Measurements from ENCODE around the gene TERT.
"Not testable (repeated sequence)": the region's sequence is repeated elsewhere in the genome, so short reads cannot be mapped to it uniquely, and the experiment has no call there.

The TERT gene

DNA sequence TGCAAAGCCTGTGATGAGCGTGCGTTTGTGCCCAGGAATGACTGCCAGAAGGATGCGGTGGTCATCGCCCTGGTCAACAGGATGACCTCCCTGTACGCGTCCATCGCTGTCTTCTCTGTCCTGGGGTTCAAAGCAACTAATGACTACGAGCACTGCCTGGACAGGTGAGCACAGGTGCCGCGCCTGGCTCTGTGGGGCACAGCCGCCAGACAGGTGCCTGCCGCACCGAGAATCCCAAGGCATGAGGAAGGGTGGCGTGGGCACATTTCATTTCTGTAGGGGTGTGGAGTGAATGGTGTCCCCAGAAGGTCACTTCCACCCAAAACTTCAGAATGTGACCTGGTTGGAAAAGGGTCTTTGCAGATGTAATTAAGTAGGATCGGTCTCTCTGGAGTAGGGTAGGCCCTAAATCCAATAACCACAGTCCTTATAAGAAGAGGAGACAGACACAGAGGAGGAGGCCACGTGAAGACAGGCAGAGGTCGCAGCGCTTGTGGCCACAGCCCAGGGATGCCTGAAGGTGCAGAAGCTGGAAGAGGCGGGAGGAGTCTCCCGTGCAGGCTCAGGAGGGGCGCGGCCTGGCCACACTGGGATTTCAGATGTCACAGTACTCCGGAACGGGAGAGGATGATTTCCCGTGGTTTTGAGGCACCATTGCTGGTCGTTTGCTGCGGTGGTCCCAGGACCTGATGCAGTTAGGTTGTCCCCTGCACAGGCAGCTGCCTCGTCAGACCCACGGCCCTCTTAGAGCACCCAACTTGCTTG, 54.2 kb downstream of the TERT start:
- no peak for DNase-seq (ENCODE audit: low spot score)

DNA sequence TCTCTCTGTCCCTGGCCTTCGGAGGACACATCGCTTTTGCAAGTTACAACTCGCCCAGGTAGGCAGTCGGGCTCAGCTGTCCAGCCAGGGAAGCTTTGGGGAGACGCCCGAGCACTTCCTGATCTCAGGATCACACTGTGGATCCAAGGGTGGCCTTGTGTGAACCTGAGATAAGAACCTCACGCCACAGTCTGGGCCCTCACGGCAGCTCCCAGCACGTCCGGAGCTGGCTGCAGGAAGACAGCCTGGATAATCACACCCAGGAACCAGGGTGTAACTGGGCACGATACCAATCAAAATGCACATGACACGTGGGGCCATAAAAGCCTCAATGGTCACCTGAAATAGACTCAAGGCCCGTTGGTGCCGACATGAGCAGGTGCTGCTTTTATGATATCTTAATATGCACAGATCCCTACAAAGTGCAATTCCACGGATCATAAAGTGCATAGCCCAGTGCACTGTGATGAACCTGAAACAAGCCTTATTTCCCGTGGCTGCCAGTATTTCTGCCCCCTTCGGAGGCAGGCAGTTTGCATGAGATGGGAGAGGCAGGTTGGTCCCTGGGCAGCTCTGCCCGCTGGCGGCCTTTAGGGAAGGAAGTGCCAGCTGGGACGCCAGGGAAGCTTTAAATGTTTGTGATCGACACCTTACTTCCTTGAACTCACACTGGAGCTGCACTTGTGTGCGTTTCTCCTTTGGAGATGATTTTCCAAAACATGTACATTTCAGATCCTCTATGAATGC, 55.2 kb downstream of the TERT start:
- DNase-seq (ENCODE audit: low spot score), result no peak

DNA sequence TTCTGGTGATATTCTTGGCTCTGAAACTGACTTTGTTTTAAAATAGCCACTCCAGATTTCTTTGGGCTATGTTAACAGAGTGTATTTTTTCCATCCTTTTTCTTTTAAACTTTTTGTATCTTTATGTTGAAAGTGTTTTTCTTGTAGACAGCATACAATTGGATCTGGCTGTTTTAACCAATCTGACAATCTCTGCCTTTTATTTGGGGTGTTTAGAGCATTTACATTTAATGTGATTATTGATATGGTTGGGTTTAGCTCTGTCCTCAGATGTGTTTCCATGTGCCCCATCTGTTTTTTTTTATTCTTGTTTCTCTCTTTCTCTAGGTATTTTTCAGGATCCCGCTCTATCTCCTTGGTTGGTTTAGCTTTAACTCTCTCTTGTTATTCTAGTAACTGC, 59.0 kb downstream of the TERT start:
- no peak for DNase-seq (ENCODE audit: low spot score)

DNA sequence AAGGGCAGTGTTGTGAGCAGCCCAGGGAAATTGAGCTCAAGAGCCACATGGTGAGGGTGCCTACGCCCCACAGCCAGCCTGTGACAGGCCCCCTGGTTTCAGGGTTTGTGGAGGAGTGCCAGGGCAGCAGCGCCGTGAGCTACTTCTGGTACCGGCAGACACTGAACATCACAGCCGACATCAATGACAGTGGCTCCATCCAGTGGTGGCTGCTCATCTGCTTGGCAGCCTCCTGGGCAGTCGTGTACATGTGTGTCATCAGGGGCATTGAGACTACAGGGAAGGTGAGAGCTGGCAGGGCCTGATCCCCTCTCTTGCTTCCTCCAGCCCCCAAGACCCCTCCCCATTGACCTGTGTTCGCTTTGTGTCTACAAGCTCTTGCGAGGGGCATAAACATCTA, 59.5 kb downstream of the TERT start:
- no peak for DNase-seq (ENCODE audit: low spot score)

DNA sequence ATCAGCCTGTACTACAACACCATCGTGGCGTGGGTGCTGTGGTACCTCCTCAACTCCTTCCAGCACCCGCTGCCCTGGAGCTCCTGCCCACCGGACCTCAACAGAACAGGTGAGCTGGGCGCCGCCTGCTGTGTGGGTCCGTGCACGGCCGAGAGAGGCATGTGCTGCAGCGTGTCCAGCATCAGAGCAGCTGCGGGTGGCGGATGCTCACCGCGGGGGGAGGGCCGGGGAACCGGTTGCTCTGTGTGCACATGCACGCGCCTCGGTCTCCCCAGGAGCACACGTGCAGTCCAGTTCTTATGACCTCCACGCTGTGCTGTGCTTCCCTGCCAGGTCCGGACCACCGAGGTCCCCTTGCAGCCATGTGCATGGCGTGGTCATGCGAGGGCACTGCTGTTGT, 62.1 kb downstream of the TERT start:
- DNase-seq (ENCODE audit: low spot score), result no peak

DNA sequence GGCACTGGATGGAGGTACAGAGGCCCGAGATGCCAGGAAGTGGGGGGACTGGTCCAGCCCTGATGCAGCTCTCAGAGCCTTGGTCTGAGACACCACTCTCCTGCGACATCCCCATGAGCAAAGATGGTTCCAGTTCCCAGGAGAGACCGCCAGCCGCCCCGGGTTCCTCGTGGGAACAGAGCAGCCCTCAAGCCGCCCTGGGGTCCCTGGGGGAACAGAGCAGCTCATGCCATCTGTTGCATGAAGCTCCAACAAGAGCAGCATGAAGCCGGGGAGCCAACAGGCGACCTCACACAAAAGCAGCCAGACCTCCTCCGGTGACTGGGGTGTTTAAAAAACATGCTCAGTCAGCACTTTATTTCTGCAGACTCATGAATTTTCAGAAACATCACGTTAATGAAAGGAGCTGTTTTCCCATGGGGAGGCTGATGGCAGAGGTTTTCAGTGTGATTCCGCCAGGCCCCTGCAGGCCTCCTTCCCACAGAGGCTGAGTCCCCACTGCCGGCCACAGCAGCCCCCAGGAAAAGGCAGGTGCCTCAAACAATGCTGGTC, 63.4 kb downstream of the TERT start:
- DNase-seq (ENCODE audit: low spot score), result no peak

DNA sequence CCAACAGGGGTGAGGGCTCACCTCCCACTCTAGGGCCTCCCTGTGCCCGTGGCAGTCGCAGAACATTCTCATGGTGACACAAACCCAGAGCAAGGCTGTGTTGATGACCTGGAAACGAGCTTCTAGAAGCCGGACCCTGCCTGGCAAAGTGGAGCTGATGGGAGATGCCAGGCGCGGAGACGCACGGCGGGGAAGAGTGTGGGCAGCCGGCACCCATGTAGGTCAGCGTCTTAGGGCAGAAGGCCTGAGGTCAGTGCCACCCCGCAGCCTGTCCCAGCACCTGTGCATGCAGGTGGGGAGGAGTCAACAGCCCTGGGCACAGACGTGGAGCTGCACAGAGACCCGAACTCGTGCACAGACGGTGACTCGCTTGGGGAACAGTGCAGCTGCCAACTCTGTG, 64.3 kb downstream of the TERT start:
- no peak for DNase-seq (ENCODE audit: low spot score)

DNA sequence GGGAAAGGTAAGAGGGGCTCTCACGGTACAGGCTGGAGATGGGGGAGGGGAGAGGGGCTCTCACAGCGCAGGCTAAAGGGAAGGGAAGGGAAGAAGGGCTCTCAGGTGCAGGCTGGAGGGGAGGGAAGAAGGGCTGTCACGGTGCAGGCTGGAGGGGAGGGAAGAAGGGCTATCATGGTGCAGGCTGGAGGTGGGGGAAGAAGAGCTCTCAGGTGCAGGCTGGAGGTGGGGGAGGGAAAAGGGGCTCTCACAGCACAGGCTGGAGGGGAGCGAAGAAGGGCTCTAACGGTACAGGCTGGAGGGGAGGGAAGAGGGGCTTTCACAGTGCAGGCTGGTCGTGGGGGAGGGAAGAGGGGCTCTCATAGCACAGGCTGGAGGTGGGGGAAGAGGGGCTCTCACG, 65.0 kb downstream of the TERT start:
- no peak for DNase-seq (ENCODE audit: low spot score)

DNA sequence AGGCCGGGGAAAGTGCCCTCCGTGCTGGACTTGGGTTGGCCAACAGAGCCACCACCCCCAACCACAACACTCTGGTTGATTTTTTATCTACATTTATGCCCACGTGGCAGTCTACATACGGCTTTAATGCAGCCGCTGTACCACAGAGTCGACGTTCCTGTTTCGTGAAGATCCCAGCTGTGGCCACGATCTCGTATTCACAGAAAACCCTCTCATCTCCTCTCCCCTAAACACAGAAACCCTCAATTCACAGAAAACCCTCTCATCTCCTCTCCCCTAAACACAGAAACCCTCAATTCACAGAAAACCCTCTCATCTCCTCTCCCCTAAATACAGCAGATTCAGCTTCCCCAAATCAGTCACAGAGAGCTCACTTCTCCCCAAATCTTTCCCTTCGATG, 65.8 kb downstream of the TERT start:
- not testable (repeated sequence) for DNase-seq (ENCODE audit: low spot score)

DNA sequence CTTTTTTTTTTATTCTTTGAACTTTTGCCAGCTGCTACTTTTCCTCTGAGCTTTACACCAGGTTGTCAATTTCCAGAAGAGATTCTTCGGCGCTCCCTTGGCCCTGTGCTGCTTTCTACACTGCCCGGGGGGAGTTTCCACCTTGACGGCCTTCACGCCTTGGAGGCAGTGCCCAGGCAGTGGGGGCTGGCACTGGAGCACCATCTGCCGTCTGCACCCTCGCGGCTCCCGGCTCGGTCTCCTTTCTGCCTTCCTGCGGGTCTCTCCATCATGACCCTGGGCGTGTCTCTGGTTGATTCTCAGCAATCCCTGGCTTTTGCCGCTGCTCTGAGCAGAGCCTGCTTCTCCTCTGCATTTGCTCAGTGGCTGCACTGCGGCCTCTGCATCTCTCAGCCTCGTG, 66.7 kb downstream of the TERT start:
- DNase-seq (ENCODE audit: low spot score), result no peak

DNA sequence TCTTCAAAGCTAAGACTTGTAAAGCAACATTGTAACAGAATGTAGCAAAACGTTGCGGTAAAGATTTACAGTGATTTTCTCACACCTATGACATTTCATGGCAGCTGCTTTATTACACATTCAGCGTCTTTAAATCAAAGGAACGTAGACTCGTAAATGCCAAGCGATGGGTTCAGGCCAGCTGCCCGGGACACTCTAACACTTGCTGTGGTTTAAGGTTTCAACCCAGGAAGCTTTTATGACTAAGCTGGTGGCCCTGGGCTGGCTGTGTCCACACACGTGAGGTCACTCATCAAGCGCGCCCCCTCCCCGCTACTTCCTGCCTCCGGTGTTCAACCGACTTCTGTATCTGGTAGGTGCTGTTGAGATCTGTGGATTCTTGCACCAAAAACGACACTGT, 67.2 kb downstream of the TERT start:
- no peak for DNase-seq (ENCODE audit: low spot score)

DNA sequence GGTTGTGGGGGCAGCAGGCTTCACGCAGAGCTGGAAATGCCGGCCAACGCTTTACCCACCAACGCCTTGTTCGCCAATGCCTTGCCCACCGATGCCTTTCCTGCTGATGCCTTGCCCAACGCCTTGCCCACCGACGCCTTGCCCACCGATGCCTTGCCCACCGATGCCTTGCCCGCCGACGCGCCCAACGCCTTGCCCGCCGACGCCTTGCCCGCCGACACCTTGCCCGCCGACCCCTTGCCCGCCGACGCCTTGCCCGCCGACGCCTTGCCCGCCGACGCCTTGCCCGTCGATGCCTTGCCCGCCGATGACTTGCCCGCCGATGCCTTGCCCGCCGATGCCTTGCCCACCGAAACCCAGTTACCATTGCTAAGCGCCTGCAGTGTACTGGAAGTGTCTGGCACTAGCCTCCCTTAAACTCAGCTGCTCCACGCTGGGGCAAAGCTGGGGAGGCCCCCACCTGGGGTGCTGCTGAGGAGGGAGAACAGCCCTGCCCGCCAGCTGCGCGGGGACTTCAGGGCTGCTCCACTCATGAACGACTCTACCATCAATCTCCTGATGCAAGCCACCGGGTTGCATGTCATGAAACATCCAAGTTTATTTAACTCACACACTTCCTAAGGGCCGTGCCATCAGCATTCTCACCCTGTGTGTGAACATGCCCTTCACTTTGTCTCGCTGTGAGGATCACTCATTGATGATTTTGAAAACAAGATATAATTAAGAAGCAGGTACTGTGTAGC, 67.9 kb downstream of the TERT start:
- no peak for DNase-seq (ENCODE audit: low spot score)

DNA sequence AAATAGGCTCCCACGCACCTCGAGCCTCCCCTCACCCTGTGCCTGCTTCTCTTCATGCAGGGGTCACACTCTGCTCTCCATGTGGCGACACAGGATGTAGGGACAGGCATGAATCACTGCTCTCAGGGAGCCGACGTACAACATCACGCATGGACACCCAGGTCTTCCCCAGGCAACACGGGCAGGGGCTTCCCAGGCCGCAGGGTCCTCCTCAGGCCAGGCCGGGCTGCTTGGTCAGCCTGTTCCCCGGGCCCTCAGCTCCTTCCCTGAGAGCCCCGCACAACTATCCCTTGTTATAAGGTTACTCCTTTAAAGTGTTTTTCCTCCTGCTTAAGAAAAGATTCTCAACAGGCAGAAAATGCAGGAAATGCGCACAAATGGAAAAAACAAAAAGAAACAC, 68.6 kb downstream of the TERT start:
- no peak for DNase-seq (ENCODE audit: low spot score)

DNA sequence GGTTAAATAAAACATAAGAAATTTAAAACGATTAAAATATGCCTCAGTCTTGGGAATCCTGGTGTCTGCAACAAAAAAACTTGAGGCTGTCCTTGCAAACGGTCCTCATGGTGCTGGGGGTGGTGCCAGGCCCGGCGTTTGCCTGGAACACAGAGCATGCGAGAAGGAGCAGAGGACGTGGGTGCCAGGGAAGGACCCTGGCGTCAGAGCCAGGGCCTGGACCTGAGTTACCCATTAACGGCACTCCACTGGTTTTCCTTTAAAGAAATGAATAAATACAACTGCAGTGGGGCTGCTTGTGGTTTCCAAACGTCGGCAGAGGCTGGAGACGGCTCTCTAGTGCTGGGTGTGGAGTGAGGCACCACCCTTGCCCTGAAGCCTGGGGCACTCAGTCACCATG, 69.8 kb downstream of the TERT start, which contains the start of gene SLC6A18:
TSS of gene SLC6A18 (plus strand) at position 301 of the 400 bp plus-strand sequence. CDS start at position 398, 97 bp downstream.
- no peak for DNase-seq (ENCODE audit: low spot score)

DNA sequence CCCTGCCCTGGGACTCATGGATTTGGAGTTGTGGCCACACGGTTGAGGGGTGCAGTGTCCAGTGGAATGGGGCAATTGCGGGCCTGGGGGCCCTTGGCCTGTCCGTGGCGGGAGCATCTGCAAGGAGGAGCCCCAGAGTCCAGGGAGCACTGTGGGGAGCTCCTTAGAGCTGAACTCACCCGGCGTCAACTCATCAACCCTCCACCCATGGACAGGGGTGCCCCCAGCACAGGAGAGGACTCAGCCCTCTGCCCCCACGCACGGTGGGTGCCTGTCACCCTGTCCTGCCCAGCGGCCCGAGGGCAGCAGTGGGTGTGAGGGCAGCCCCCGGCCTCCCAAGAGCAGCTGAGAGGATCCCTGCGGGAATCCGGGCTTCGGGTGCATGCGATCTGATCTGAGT, 70.2 kb downstream of the TERT start:
- no peak for DNase-seq (ENCODE audit: low spot score)

DNA sequence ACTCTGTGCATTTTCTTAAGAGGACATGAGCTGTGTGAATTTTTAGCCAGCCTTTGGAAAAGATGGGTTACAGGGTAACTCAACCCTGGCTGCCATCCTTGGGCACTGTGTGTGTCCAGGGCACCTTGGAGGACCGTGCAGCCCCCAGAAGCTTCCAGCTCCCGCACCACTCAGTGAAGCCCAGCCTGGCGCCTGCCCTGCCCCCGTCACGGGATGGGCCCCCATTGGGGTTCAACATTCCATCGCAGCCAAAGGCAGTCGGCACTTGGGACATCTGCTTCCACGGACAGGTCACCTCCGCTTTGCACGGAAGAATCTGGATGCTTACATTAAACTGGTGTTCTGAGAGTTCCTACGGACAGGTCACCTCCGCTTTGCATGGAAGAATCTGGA, 71.6 kb downstream of the TERT start:
- no peak for DNase-seq (ENCODE audit: low spot score)

DNA sequence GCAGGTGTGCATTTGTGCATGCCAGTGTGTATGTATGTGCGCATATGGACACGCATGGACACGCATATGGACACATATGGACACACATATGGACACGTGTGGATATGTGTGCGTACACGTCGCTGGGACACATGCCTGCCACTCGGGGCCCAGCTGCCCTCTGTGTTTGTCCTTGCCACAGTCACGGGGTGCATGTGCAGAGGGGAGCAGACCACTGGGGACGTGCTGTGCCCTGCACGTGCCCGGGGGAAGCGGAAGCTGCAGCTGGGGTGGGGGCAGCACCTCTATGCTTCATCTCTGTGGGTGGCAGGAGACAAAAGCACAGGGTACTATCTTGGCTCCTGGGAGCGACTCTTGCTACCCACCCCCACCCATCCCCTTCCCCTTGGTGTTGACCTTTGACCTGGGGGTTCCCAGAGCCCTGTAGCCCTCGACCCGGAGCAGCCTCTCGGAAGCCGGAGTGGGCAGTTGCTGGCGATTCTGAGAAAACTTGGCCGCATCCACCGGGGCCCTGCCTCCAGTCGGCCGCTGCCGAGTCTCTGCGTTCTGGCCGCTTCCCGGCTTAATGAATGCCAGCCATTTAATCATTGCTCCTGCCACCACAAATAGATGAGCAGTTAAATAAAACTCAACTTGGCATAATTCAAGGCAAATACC, 72.1 kb downstream of the TERT start:
- no peak for DNase-seq (ENCODE audit: low spot score)

DNA sequence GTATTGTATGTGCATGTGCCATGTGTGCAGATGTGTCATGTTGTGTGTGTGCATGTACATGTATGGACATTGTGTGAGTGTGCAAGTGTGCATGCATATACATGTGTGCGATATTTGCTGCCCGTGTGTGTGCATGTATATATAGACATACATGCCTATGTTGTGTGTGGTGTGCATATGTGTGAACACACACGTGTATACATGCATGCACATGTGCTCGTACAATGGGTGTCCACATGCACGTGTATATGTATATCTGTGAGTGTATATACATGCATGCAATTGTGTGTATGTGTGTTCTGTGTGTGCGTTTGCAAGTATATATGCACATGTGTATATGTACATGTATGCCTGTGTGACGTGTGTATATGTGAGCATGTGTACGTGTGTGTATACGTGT, 72.7 kb downstream of the TERT start:
- DNase-seq (ENCODE audit: low spot score), result no peak

DNA sequence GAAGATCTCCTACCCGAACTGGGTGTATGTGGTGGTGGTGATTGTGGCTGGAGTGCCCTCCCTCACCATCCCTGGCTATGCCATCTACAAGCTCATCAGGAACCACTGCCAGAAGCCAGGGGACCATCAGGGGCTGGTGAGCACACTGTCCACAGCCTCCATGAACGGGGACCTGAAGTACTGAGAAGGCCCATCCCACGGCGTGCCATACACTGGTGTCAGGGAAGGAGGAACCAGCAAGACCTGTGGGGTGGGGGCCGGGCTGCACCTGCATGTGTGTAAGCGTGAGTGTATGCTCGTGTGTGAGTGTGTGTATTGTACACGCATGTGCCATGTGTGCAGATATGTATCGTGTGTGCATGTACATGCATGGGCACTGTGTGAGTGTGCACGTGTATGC, 73.1 kb downstream of the TERT start:
- DNase-seq (ENCODE audit: low spot score), result no peak

DNA sequence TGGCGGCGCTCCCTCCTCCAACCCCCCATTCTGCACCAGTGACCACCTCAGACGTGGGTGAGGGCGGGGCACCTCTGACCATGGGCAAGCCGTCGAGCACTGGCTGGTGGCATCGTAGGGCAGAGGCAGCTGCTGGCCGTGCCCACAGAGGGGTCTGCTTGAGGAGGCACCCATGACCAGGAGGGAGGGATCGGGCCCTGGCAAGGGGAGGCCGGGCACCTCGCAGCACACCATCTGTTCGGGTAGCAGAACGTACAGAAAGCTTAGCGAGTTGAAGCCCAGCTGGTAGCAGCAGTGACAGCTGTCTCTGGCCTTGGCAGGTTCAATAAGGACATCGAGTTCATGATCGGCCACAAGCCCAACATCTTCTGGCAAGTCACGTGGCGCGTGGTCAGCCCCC, 74.0 kb downstream of the TERT start:
- no peak for DNase-seq (ENCODE audit: low spot score)

DNA sequence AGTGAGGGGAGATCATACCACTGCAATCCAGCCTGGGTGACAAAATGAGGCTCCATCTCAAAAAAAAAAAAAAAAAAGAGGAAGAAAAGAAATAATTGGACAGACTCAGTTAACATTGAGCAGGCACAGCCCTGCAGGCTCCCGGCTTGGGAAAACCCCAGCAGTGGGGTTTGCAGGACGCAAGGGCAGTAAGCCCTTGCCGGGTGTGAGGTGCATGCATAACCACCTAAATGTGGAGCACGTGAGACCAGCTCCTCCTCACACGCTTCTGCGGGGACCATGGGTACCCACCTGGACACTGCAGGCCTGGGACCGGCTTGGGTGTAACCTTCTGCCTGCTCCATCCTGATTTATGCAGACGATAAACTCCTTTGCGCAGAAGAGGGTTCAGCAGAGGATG, 74.5 kb downstream of the TERT start:
- DNase-seq (ENCODE audit: low spot score), result no peak

DNA sequence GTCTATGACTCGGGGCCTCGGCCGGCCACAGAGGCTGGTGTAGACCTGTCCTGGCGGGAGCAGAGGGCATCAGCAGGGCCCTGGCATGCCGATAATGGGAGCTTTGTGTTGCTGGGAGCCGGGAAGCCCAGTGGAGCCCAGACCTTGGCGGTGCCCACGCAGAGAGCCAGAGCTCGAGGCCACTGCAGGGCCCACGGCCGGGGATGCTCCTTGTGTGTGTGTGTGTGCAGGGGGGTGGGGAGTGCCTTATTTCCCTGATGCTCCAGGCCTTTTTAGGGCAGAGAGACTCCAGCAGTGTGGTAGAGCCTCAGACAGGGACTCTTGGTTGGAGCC, 75.1 kb downstream of the TERT start:
- no peak for DNase-seq (ENCODE audit: low spot score)

Measured in hepatic stellate cell (primary cell).